Stimulated activated memory B cell treated with anti-CD40 and anti-IgM and Interleukin-4, amounts not matched to agents 10 μg/mL and 1 μg/mL and 100 μg/mL, for 72 hours (primary cell): ENCODE measurements around the gene TRPC6.
"Not testable (repeated sequence)": the region's sequence is repeated elsewhere in the genome, so short reads cannot be mapped to it uniquely, and the experiment has no call there.

ENCODE experiments used
- ATAC-seq: fragments of 150-1000 bp; cut with Tn5 transposase; 2 replicates; pipeline ENCODE4 v1.10.0; 2021
- H3K27ac Mint-ChIP-seq: one replicate; pipeline ENCODE4 v1.8.0; 2022; ENCODE audit warnings: mild to moderate bottlenecking, mixed read lengths
- H3K27me3 Mint-ChIP-seq: one replicate; pipeline ENCODE4 v1.8.0; 2022; ENCODE audit warnings: mixed read lengths
- H3K36me3 Mint-ChIP-seq: one replicate; pipeline ENCODE4 v1.8.0; 2022; ENCODE audit warnings: mixed read lengths
- H3K4me1 Mint-ChIP-seq: one replicate; pipeline ENCODE4 v1.8.0; 2022; ENCODE audit warnings: mixed read lengths
- H3K4me3 Mint-ChIP-seq: one replicate; pipeline ENCODE4 v1.8.0; 2022; ENCODE audit warnings: mild to moderate bottlenecking, moderate library complexity, mixed read lengths
- H3K9me3 Mint-ChIP-seq: one replicate; pipeline ENCODE4 v1.8.0; 2022; ENCODE audit warnings: mixed read lengths

TRPC6 gene

GRCh38 chr11:101446238-101446637 is 137.6 kb downstream of the TRPC6 start:
- H3K27me3 Mint-ChIP-seq = no peaks in the 10 kb centered on the region
- H3K36me3 Mint-ChIP-seq = no peaks in the 10 kb centered on the region
- no peaks in the 10 kb centered on the region for H3K4me1 Mint-ChIP-seq
- no peak overlapping the region for H3K27ac Mint-ChIP-seq
- ATAC-seq = no peak
- no peaks in the 10 kb centered on the region for H3K9me3 Mint-ChIP-seq
- no peak overlapping the region for H3K4me3 Mint-ChIP-seq

- no peak for ATAC-seq
These were observed 138.0 kb downstream of the TRPC6 start for GRCh38 chr11:101445761-101446160.

GRCh38 chr11:101444851-101445250 is 139.0 kb downstream of the TRPC6 start:
- no peak overlapping the region for H3K4me3 Mint-ChIP-seq
- H3K27ac Mint-ChIP-seq = no peak overlapping the region
- no peaks in the 10 kb centered on the region for H3K4me1 Mint-ChIP-seq
- H3K9me3 Mint-ChIP-seq = no peaks in the 10 kb centered on the region
- no peaks in the 10 kb centered on the region for H3K36me3 Mint-ChIP-seq
- no peak for ATAC-seq
- no peaks in the 10 kb centered on the region for H3K27me3 Mint-ChIP-seq

More at GRCh38 chr11:101445761-101446160, 138.0 kb downstream of the TRPC6 start:
- H3K36me3 Mint-ChIP-seq = no peaks in the 10 kb centered on the region
- no peaks in the 10 kb centered on the region for H3K9me3 Mint-ChIP-seq
- no peaks in the 10 kb centered on the region for H3K27me3 Mint-ChIP-seq
- H3K4me3 Mint-ChIP-seq = no peak overlapping the region
- no peak overlapping the region for H3K27ac Mint-ChIP-seq
- no peaks in the 10 kb centered on the region for H3K4me1 Mint-ChIP-seq

- Mint-ChIP-seq H3K36me3 (no peaks in the 10 kb centered on the region), H3K9me3 (no peaks in the 10 kb centered on the region), H3K4me3 (no peak overlapping the region), H3K27me3 (no peaks in the 10 kb centered on the region), H3K27ac (no peak overlapping the region), H3K4me1 (no peaks in the 10 kb centered on the region)
- no peak for ATAC-seq
These were observed 139.6 kb downstream of the TRPC6 start for GRCh38 chr11:101444164-101444563.

- Mint-ChIP-seq H3K9me3 (no peaks in the 10 kb centered on the region), H3K27me3 (no peaks in the 10 kb centered on the region), H3K4me1 (no peaks in the 10 kb centered on the region), H3K27ac (no peak overlapping the region), H3K36me3 (no peaks in the 10 kb centered on the region), H3K4me3 (no peak overlapping the region)
- no peak for ATAC-seq
These were observed 140.8 kb downstream of the TRPC6 start for GRCh38 chr11:101442936-101443521.

GRCh38 chr11:101442171-101442570 is 141.6 kb downstream of the TRPC6 start:
- no peak for ATAC-seq
- Mint-ChIP-seq H3K4me3 (no peak overlapping the region), H3K27me3 (no peaks in the 10 kb centered on the region), H3K9me3 (no peaks in the 10 kb centered on the region), H3K4me1 (no peaks in the 10 kb centered on the region), H3K36me3 (no peaks in the 10 kb centered on the region), H3K27ac (no peak overlapping the region)

GRCh38 chr11:101441747-101442146 is 142.1 kb downstream of the TRPC6 start:
- no peak overlapping the region for H3K27ac Mint-ChIP-seq
- H3K36me3 Mint-ChIP-seq = no peaks in the 10 kb centered on the region
- no peaks in the 10 kb centered on the region for H3K4me1 Mint-ChIP-seq
- ATAC-seq = no peak
- H3K9me3 Mint-ChIP-seq = no peaks in the 10 kb centered on the region
- H3K27me3 Mint-ChIP-seq = no peaks in the 10 kb centered on the region
- no peak overlapping the region for H3K4me3 Mint-ChIP-seq

GRCh38 chr11:101439488-101439887 is 144.3 kb downstream of the TRPC6 start:
- Mint-ChIP-seq H3K4me1 (no peaks in the 10 kb centered on the region), H3K36me3 (no peaks in the 10 kb centered on the region), H3K9me3 (no peaks in the 10 kb centered on the region), H3K27me3 (no peaks in the 10 kb centered on the region), H3K27ac (no peak overlapping the region), H3K4me3 (no peak overlapping the region)
- no peak for ATAC-seq

- H3K36me3 Mint-ChIP-seq, H3K4me3 Mint-ChIP-seq, ATAC-seq, H3K27ac Mint-ChIP-seq, H3K27me3 Mint-ChIP-seq, H3K9me3 Mint-ChIP-seq, H3K4me1 Mint-ChIP-seq: not testable (repeated sequence)
These were observed 145.1 kb downstream of the TRPC6 start for GRCh38 chr11:101438708-101439107.

GRCh38 chr11:101438126-101438525 is 145.7 kb downstream of the TRPC6 start:
- no peak for ATAC-seq

GRCh38 chr11:101436511-101437142 is 147.2 kb downstream of the TRPC6 start:
- Mint-ChIP-seq H3K27me3 (peaks cover 12% of the 10 kb centered on the region), H3K4me1 (no peaks in the 10 kb centered on the region), H3K36me3 (no peaks in the 10 kb centered on the region), H3K4me3 (no peak overlapping the region), H3K27ac (no peak overlapping the region), H3K9me3 (no peaks in the 10 kb centered on the region)
- no peak for ATAC-seq

More at GRCh38 chr11:101438126-101438525, 145.7 kb downstream of the TRPC6 start:
- H3K27ac Mint-ChIP-seq = no peak overlapping the region
- H3K4me1 Mint-ChIP-seq = no peaks in the 10 kb centered on the region
- H3K9me3 Mint-ChIP-seq = no peaks in the 10 kb centered on the region
- no peaks in the 10 kb centered on the region for H3K36me3 Mint-ChIP-seq
- H3K4me3 Mint-ChIP-seq = no peak overlapping the region
- H3K27me3 Mint-ChIP-seq = no peaks in the 10 kb centered on the region

- H3K36me3 Mint-ChIP-seq = no peaks in the 10 kb centered on the region
- H3K27me3 Mint-ChIP-seq = peaks cover 15% of the 10 kb centered on the region
- no peaks in the 10 kb centered on the region for H3K4me1 Mint-ChIP-seq
- H3K9me3 Mint-ChIP-seq = no peaks in the 10 kb centered on the region
- no peak overlapping the region for H3K4me3 Mint-ChIP-seq
- H3K27ac Mint-ChIP-seq = no peak overlapping the region
- no peak for ATAC-seq
These were observed 148.3 kb downstream of the TRPC6 start for GRCh38 chr11:101435408-101435973.

GRCh38 chr11:101434026-101434643 is 149.7 kb downstream of the TRPC6 start:
- H3K4me1 Mint-ChIP-seq = no peaks in the 10 kb centered on the region
- H3K9me3 Mint-ChIP-seq = no peaks in the 10 kb centered on the region
- H3K36me3 Mint-ChIP-seq = no peaks in the 10 kb centered on the region
- no peak for ATAC-seq
- no peak overlapping the region for H3K27ac Mint-ChIP-seq
- H3K27me3 Mint-ChIP-seq = peaks cover 15% of the 10 kb centered on the region
- H3K4me3 Mint-ChIP-seq = no peak overlapping the region

- Mint-ChIP-seq H3K4me1 (no peaks in the 10 kb centered on the region), H3K27me3 (peaks cover 22% of the 10 kb centered on the region), H3K9me3 (peaks cover 10% of the 10 kb centered on the region), H3K36me3 (no peaks in the 10 kb centered on the region), H3K27ac (no peak overlapping the region), H3K4me3 (no peak overlapping the region)
- no peak for ATAC-seq
These were observed 150.7 kb downstream of the TRPC6 start for GRCh38 chr11:101433151-101433550.

- H3K27ac Mint-ChIP-seq = no peak overlapping the region
- no peaks in the 10 kb centered on the region for H3K4me1 Mint-ChIP-seq
- H3K36me3 Mint-ChIP-seq = no peaks in the 10 kb centered on the region
- H3K4me3 Mint-ChIP-seq = no peak overlapping the region
- H3K27me3 Mint-ChIP-seq = peaks cover 36% of the 10 kb centered on the region
- peaks cover 16% of the 10 kb centered on the region for H3K9me3 Mint-ChIP-seq
- no peak for ATAC-seq
These were observed 153.9 kb downstream of the TRPC6 start for GRCh38 chr11:101429703-101430540.
